Spleen (tissue), 7 donors: Measurements from ENCODE around the gene GSTM5.
"Not testable (repeated sequence)": the region's sequence is repeated elsewhere in the genome, so short reads cannot be mapped to it uniquely, and the experiment has no call there.

Source experiments
- POLR2A ChIP-seq, 3 donors: fragments of 450-650 bp; IDR thresholded peaks; one replicate each; pipeline ENCODE4 v1.5.1; 2017; ENCODE audit warnings: antibody characterized with exemption in 3 of 3, mild to moderate bottlenecking in 1 of 3
- POLR2AphosphoS5 ChIP-seq, 3 donors: sonication (generic); formaldehyde crosslinking; IDR thresholded peaks; one replicate each; pipeline ENCODE4 v1.5.1; 2017; ENCODE audit warnings: antibody characterized with exemption in 3 of 3
- TF ChIP-seq, protein P1 (sequence below), 11 experiments: fragments of 200-600 bp in 7 of 11; fragments of 450-650 bp in 4 of 11; sonication (generic) in 4 of 11; IDR thresholded peaks in 8 of 11; conservative IDR thresholded peaks in 3 of 11; 1 replicate in 7 of 11; 2 replicates in 4 of 11; pipeline versions ENCODE4 v1.4.0 to v1.8.0; 2016 to 2021; ENCODE audit warnings: antibody characterized with exemption in 11 of 11, inconsistent platforms in 4 of 11, mild to moderate bottlenecking in 1 of 11
- donor health status: DM: no; HTN: no; CAD: no; lungs with moderate emphysema.
- donor health status: DM: no; HTN: no; CAD: no.
- donor health status: DM: no; HTN: no; CAD: no.

GRCh38 chr1:109669949-109670302 lies 42.1 kb upstream of the GSTM5 start:
- not testable (repeated sequence) for TF ChIP-seq POLR2A, POLR2AphosphoS5 (IDR thresholded peaks at IDR 0.05)
- TF ChIP-seq, protein P1, sequence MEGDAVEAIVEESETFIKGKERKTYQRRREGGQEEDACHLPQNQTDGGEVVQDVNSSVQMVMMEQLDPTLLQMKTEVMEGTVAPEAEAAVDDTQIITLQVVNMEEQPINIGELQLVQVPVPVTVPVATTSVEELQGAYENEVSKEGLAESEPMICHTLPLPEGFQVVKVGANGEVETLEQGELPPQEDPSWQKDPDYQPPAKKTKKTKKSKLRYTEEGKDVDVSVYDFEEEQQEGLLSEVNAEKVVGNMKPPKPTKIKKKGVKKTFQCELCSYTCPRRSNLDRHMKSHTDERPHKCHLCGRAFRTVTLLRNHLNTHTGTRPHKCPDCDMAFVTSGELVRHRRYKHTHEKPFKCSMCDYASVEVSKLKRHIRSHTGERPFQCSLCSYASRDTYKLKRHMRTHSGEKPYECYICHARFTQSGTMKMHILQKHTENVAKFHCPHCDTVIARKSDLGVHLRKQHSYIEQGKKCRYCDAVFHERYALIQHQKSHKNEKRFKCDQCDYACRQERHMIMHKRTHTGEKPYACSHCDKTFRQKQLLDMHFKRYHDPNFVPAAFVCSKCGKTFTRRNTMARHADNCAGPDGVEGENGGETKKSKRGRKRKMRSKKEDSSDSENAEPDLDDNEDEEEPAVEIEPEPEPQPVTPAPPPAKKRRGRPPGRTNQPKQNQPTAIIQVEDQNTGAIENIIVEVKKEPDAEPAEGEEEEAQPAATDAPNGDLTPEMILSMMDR (IDR thresholded peaks at IDR 0.05 in 8 of 11, conservative IDR thresholded peaks at IDR 0.05 in 3 of 11) = not testable (repeated sequence)
